OCI-M2 (cell line): ENCODE measurements around the gene DUSP12.
"Not testable (repeated sequence)": the region's sequence is repeated elsewhere in the genome, so short reads cannot be mapped to it uniquely, and the experiment has no call there.

Experiments
- DNase-seq: peaks from one replicate; lab custom pipeline; 2025; ENCODE audit not compliant: unreplicated experiment; lab: John Stamatoyannopoulos, UW

DUSP12 gene

DNA sequence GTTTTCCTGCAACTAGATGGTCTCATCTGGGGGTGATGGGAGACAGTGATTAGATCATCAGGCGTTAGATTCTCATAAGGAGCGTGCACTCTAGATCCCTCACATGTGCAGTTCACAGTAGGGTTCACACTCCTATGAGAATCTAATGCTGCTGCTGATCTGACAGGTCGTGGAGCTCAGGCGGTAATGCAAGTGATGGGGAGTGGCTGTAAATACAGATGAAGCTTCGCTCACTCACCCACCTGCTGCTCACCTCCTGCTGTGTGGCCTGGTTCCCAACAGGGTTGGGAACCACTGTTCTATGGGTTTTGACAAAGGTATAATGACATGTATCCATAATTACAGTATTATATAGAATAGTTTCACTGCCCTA lies 20.1 kb downstream of the DUSP12 start:
- not testable (repeated sequence) for DNase-seq

DNA sequence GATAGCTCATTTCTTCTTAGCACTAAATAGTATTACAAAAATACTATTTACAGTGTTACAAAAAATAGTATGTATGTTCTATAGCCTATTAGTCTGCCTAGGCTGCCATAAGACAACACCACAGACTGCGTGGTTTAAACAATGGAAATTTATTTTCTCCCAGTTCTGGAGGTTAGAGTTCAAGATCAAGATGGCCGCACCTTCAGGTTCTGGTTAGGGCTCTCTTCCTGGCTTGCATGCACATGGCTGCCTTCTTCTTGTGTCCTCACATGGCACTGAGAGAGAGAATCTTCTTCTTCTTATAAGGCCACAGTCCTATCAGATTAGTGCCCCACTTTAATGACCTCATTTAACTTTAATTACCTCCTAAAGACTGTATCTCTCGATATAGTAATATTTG lies 20.7 kb downstream of the DUSP12 start:
- no peak for DNase-seq

DNA sequence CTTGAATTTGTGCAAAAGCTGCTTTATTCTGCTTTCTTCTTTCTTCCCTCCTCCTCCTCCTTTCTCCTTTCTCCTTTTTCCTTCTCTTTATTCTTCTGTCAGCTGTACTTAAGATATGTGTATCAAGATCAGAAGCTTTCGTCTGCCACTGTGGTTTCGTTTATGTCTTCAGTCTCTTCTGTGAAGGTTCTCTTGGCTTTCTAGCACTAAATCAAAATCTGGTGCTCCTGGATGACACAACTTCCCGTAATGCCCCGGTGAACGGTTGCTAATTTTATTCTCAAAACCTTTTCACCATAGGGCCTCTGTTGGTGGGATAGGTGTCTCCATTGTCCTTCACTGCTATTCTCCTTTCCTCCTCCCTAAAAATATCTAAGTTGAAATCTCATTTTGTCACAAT lies 21.6 kb downstream of the DUSP12 start:
- no peak for DNase-seq

DNA sequence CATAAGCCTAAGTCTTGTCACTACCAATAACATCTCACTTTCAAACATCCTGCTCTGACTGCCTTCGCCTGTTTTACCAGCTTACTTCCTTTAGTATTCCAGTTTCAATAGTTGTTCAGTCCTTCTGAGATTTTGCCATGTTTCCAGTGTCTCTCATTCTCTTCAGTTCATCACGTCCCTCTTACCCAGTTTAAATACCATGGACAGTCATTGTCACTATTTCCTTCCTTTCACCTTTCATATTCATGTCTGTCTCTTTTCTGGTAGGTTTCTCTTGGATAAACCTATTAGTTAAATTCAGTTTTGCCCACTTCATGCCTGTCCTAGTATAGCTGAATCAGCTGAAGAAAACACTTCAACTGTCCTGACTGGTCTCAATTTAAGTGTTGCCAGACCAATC lies 22.4 kb downstream of the DUSP12 start:
- no peak for DNase-seq

DNA sequence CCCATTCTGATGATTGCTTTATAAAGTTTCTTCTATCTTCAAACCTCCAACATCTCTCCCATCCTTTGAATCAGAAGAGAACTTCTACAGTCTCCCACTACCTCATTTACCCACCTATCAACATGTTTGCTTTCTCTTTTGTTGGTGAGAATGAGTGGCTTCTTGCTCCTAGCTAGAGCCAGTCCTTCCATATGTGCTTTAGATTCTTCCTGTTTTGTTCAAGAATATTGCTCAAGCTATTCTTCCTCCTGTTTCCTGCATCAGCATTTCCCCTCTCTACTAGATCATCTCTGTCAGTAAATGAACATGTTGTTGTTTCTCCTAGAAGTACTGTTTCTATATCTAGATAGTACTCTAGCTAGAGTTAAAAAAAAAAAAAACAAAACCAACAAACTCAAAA lies 22.8 kb downstream of the DUSP12 start:
- DNase-seq: no peak

DNA sequence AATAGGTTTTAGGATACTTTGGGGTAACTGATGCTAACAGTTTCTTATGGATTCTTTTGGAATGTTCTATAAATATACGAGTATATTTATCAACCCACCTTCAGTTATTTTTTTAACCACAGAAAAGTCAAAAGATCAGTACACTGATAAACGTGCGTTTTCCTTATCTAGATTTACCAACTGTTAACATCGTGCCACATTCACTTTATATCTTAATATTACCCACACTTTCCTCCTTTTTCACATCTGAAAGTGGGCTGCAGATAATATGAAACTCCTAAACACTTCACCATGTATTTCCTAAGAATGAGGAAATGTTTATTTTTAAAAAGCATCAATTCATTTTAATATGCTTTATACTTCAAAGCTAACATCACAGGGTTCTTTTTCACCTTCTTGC lies 24.2 kb downstream of the DUSP12 start:
- DNase-seq: no peak

DNA sequence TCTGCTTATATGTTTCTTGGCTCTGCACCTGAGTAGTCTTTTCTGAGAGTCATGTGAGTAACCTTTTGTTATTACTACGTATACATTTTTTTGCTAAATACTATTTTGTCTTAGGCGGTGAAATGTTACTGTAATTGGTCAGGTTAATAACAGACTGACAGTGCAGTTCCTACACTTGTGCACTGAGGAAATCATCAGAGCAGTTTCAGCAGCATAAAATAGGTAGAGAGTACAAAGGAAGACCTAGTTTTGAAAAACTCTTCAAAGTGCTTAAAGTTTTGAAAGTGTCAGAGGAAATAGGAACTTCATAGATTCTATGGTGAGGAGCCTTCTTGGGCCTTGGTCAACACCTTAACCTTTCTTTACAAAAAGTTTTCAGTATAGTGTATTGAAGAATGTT lies 27.7 kb downstream of the DUSP12 start:
- DNase-seq: no peak

DNA sequence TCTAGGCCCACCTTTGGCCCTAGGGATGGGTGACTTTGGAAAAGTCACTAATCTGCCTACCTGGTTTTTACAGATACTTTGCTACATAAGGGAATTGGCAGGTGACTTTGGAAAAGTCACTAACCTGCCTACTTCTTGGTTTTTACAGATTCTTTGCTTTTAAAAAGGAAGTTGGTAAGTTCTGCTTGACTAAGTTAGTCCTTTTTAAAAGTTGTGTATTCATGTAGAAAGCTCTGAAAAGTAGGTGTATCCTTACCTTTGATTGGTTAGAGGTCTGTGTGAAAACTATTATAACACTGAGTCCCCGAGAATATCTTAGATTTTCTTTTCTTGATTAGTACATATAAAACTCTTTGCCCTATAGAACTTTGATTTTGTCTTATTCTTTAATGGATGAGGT lies 28.9 kb downstream of the DUSP12 start:
- no peak for DNase-seq

DNA sequence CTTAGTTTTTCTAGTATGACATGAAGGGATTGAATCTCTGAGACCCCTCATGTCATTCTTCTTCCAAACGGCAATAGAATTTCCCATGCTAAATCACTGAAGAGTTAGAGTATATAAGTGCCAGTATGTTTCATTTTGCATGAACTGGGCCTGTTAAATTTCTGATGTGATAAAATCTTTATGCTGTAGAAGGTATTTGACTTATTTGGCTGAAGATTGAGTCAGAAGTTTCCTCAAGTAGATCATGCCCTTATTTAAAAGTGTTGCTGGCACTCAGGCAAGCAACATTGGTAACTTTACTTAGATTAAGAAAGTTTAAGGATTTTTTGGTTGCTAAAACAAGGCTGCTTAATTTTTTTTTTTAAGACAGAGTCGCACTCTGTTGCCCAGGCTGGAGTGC lies 29.8 kb downstream of the DUSP12 start:
- no peak for DNase-seq

DNA sequence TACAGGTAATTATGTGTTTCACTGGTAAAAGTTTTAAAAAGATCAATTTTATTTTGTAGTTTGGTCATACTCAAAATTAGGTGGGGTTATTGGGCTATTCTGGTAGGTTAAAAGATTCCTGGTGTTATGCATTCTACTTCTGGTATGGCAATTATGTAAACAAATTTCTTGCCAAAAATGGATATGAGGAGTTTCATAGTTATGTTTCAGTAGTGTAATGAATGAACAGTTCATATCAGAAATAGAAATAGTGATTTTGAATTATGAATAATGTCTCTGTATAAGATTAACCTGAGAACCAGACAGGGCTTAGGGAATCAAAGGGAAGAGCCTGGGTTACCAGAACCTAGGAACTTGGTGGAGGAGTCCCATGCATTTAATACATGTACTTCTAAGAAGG lies 32.4 kb downstream of the DUSP12 start:
- DNase-seq: no peak

DNA sequence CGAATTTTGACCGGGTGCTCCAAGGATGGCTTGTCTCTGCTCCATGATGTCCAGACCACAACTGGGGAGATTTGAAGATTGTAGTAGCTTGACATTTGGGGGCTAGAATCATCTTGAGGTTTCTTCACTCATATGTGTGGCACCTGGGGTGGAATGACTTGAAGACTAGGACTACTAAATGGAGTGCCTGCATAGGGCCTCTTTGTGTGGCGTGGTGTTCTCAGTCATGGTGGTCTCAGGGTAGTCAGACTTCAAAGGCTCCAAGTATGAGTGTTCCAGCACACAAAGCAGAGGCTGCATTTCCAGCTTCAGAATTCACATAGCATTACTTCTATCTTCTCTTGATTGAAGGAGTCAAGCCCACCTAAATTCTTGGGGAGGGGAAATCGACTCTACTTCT lies 33.3 kb downstream of the DUSP12 start:
- DNase-seq: no peak

DNA sequence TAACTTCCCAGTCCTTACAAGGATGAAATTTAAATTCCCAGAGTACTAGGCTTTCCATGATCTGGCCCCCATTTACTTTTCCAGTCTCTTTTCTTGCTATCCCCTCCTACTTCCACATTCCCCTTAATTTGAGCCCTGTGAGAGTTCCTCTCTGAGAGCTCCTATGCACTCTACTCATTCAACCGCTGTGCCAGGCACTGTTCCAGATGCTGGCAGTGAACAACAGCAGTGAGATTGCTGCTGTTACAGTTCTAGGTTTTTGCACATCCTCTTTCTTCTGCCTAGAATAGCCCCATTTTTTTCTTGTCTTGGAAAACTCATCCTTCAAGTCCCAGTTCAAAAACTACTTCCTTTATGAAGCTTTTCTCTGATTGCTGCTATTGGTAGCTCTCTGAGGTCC lies 35.4 kb downstream of the DUSP12 start:
- DNase-seq: no peak

DNA sequence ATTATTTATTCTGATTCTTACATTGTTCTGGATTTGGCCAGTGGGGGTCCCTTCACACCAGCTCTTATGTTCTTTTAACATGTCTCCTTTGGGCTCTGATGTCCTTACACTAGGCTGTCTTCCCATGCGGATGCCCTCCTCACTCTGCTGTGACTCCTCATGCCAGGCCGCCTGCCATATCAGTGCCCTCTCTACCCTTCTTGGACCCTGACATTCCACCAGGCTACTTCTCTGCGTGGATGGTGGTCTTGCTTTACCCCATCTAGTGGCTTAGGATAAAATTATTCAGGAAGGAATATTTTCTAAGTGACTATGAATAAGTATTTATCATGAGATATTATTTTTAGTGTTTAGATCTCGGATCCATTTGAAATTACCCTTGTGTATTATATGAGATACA lies 37.8 kb downstream of the DUSP12 start:
- DNase-seq: no peak

DNA sequence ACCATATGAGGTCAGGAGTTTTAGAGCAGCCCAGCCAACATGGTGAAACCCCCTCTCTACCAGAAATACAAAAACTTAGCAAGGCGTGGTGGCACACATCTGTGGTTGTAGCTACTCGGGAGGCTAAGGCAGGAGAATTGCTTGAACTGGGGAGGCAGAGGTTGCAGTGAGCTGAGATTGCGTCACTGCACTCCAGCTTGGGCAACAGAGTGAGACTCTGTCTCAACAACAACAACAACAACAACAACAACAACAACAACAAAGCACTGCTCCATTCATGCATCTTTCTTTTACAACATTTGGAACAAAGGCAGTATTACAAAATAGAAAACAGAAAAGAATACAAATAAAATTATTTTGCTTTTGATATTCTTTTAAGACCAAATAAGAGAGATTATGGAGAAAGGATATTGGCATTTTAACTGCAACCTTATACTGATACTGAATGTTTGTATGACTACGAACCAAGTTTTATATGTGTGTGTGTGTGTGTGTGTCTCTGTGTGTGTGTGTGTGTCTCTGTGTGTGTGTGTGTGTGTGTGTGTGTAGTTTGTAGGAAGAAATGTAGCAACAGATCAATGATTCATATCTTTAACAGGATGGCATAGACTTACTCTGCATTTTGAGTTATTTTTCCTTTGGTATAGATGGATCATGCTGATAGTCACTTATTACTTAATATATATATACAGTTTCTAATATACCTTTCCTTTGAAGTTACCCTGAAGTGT lies 41.2 kb downstream of the DUSP12 start:
- no peak for DNase-seq

DNA sequence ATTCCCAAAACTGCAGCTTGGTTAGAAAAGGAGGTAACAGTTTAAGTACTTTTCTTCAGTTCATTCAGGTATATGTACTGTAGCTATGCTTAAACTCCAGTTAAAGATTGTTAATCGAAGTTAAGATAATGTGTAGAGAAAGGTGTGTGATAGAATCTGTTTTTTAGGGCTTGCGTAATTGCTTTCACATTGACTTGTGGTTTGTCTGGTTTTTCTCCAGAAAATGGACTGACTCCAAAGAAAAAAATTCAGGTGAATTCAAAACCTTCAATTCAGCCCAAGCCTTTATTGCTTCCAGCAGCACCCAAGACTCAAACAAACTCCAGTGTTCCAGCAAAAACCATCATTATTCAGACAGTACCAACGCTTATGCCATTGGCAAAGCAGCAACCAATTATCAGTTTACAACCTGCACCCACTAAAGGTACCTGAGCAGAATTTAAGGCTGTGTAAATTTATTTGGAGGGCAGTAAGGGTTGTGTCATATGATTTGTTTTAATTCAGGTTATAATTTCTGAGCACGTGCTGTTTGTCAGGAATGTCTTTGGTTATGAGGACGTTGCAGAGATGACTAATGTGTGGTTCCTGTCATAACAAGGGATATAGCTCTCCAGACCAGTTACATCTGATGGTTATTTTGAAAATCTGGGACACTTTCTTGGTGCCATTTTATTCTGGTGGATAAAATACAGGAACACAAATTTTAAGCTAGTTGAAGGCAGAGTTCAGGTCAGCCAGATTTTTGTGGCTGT lies 42.5 kb downstream of the DUSP12 start:
- DNase-seq: no peak

DNA sequence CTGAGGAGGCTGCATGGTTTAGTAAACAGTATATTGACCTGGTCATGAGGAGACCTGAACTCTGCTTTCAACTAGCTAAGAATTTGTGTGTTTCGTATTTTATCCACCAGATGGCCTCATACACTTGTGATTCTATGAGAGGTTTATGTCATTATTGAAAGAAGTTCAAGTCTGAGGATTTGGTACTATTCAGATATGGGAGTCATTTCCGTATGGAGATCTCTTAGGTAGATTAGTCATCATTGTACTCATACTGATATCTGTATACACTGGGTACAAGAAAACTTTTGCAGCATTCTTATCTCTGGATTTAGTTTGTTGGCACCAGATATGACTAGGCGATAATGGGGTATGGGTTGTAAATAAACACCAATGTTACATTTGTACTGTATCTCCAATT lies 43.2 kb downstream of the DUSP12 start:
- DNase-seq: no peak

DNA sequence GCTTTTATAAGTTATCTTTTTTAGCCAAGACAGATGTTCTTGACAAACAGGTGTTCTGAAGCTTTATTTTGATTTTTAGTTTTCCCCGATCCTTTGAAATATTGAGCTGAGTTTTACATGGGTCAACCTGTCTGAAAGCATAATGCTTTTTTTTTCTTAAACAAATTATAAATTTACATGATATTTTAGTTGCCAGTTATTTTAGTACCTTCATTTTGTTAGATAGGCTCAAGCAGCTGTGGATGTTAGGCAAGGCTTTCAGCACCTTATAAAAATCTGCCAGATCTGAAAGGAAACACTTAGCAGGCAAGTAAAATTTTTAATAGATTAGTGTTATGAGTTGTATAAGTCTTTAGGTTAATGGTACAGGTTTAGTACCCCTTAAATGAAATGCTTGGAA lies 50.2 kb downstream of the DUSP12 start:
- no peak for DNase-seq

DNA sequence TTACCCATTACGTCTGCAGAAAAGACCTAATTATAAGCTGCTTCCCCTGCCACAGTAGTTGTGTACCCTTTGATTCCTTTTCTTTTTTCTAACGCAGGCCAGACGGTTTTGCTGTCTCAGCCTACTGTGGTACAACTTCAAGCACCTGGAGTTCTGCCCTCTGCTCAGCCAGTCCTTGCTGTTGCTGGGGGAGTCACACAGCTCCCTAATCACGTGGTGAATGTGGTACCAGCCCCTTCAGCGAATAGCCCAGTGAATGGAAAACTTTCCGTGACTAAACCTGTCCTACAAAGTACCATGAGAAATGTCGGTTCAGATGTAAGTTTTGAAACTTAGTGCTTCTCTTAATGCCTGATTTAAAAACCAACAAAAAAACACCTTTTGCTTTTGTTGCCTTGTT lies 52.4 kb downstream of the DUSP12 start:
- no peak for DNase-seq

DNA sequence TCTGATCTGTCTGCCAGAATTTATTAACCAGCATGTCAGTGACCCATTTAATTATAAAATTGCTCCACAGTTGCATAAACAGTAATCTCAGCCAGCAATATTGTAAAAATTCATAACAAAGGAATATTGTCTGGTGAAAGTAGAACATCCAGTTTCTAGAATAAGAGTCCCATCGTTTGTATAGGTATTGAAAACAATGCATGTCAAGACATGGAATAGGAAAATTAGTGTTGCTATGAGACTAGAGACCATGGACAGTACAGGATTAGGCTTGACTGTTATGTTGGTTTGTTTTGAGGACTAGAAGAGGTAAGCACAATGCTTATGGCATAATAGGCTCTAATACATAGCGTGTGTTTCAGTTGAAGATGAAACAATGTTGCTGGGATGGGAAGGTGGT lies 53.6 kb downstream of the DUSP12 start:
- DNase-seq: no peak

DNA sequence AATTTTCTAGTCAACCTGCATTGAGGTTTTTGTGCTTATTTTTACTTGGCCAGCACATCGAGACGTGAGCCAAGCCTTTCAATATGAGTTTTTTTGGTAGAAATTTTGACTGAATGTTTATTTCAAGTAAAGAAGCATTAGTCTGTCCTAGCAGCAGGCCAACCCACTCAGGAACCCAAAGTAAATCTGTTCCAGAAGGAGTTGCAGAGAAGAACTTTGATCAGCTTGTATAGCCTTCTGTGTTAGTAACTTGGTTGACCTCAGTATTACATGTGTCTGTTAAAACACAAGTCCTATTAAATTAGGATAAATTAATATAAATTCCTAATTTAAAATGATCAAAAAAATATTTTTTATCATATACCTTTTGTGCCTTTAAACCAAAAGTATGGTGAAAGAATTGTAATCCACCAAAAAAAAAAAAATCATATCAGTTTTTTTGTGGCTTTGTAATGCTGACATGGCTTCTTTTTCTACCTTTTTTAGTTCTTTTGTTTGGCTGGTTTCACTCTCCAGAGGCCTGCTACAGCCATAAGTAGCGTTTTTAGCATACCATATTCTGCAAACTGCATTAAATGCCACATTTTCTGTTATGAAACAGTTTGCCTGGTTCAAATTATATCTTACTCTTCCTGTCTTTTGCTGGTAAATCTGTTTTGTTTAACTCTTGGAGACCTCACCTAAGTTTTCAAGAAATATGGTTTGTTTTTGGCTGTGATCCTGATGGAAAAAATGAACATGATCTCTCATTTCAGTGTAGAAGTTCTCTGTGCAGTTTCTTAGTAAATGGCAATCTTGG lies 56.0 kb downstream of the DUSP12 start:
- no peak for DNase-seq
